Progenitor cell of endocrine pancreas (in vitro differentiated cells): ENCODE results near the gene PTMA. TPM values are rescaled to one million over a fixed set of nuclear protein-coding genes. Genes with fewer than 3 reads are reported as not detected.
A peak's percentile ranks its signal among the peaks of the same experiment; 100 is the strongest.

Source experiments
- DNase-seq: peaks from one replicate; pipeline ENCODE4 v3.0.0; 2021; ENCODE audit warnings: low spot score; ENCODE audit not compliant: unreplicated experiment
- H3K27ac Mint-ChIP-seq: 2 replicates; pipeline ENCODE4 v1.8.0; 2021; ENCODE audit warnings: mild to moderate bottlenecking, moderate library complexity, mixed read lengths
- H3K27me3 Mint-ChIP-seq: 2 replicates; pipeline ENCODE4 v1.8.0; 2021; ENCODE audit warnings: mixed read lengths
- H3K36me3 Mint-ChIP-seq: 2 replicates; pipeline ENCODE4 v1.8.0; 2022; ENCODE audit warnings: mixed read lengths; ENCODE audit not compliant: insufficient read depth
- H3K4me1 Mint-ChIP-seq: 2 replicates; pipeline ENCODE4 v1.8.0; 2021; ENCODE audit warnings: low read depth, mixed read lengths
- H3K4me3 Mint-ChIP-seq: 2 replicates; pipeline ENCODE4 v1.8.0; 2021; ENCODE audit warnings: low read depth, mild to moderate bottlenecking, moderate library complexity, mixed read lengths
- H3K9me3 Mint-ChIP-seq: 2 replicates; pipeline ENCODE4 v1.8.0; 2021; ENCODE audit warnings: low read depth, mixed read lengths
- total RNA-seq: library from RNA; stranded (reverse); gene quantifications from 2 replicates; pipeline ENCODE4 v1.2.1, GENCODE V29; 2021
- TF ChIP-seq, protein P1 (sequence below): fragments of 200-600 bp; sonication (generic); IDR thresholded peaks from one replicate; pipeline ENCODE4 v1.5.0; 2021; ENCODE audit warnings: antibody characterized with exemption, mild to moderate bottlenecking; ENCODE audit not compliant: unreplicated experiment

The PTMA gene
- total RNA-seq, 1 donor from 2014 or later = 1,116 TPM

GRCh38 chr2:231672617-231673347, 35.5 kb upstream of the PTMA start:
- Mint-ChIP-seq H3K4me1 (peaks cover 12% of the 10 kb centered on the region), H3K4me3 (no peak overlapping the region), H3K36me3 (no peaks in the 10 kb centered on the region), H3K27me3 (no peaks in the 10 kb centered on the region), H3K9me3 (no peaks in the 10 kb centered on the region), H3K27ac (no peak overlapping the region)
- TF ChIP-seq, protein P1, sequence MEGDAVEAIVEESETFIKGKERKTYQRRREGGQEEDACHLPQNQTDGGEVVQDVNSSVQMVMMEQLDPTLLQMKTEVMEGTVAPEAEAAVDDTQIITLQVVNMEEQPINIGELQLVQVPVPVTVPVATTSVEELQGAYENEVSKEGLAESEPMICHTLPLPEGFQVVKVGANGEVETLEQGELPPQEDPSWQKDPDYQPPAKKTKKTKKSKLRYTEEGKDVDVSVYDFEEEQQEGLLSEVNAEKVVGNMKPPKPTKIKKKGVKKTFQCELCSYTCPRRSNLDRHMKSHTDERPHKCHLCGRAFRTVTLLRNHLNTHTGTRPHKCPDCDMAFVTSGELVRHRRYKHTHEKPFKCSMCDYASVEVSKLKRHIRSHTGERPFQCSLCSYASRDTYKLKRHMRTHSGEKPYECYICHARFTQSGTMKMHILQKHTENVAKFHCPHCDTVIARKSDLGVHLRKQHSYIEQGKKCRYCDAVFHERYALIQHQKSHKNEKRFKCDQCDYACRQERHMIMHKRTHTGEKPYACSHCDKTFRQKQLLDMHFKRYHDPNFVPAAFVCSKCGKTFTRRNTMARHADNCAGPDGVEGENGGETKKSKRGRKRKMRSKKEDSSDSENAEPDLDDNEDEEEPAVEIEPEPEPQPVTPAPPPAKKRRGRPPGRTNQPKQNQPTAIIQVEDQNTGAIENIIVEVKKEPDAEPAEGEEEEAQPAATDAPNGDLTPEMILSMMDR = peak; percentile 30
- DNase-seq = no peak

DNA sequence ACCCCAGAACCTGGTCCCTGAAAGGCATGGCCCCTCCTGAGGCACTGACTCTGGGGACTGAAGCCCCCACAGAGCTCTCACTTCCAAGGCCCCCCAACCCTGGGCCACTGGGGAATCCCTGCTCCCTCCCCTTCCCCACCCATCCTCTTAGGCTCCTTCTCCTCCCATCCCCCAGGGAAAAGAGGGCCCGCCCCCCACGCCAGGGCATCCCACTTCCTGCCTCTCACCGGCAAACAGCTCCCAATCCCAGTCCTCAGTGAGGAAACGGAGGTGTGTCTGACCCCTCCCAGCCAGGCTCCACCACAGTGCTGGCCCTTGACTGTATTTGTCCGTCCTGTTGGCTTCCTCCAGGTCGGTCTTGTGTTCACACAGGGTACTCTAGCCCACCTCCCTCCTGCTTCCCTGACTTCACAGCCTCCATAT, 35.0 kb upstream of the PTMA start:
- DNase-seq = no peak
- Mint-ChIP-seq H3K4me3 (no peak overlapping the region), H3K9me3 (no peaks in the 10 kb centered on the region), H3K4me1 (peaks cover 12% of the 10 kb centered on the region), H3K27me3 (no peaks in the 10 kb centered on the region), H3K36me3 (no peaks in the 10 kb centered on the region), H3K27ac (no peak overlapping the region)
- TF ChIP-seq, protein P1 = no peak

DNA sequence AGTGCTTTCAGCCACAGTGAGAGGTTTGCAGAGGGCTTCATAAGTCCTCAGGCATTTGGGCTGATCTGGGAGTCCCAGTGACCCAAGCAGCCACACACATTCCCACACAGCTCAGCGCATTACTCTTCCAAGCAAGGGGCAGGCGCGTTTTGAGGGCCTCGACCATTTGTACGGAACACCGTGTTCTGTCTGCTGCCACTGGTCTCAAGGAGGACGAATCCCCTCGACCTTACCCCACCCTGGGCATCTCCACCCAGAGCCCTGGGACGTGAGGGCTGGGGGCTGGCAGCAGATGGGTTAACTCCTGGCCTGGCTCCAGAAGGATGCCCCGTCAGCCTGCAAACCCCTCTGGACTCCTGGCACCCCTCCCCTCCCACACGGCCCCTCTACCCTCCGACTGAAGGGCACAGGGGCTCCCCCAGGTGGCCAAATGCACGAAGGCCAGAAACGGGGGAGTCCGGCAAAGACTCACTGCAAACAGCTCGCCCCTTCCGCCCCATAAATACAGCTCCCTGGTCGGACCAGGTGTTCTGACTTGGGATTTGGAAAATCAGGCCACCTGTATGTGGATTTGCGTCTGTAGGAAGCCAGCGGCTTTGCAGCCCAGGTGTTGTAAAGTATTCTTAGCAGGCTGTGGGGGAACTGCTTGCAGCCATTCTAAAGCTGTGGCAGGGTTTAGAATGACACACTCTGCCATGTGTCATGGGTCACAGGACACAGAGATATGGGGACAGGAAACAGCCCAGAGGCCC, 33.6 kb upstream of the PTMA start:
- Mint-ChIP-seq H3K27ac (peak overlapping the region; percentile 56), H3K4me3 (no peak overlapping the region), H3K9me3 (no peaks in the 10 kb centered on the region), H3K4me1 (peaks cover 15% of the 10 kb centered on the region), H3K27me3 (no peaks in the 10 kb centered on the region), H3K36me3 (no peaks in the 10 kb centered on the region)
- TF ChIP-seq, protein P1 = peak; percentile 81
- peak; percentile 76 for DNase-seq

GRCh38 chr2:231676243-231676642, 32.1 kb upstream of the PTMA start:
- Mint-ChIP-seq H3K36me3 (no peaks in the 10 kb centered on the region), H3K4me3 (no peak overlapping the region), H3K27me3 (no peaks in the 10 kb centered on the region), H3K9me3 (no peaks in the 10 kb centered on the region), H3K27ac (no peak overlapping the region), H3K4me1 (peaks cover 17% of the 10 kb centered on the region)
- no peak for DNase-seq
- TF ChIP-seq, protein P1 = no peak

- no peaks in the 10 kb centered on the region for H3K9me3 Mint-ChIP-seq
- DNase-seq = peak; percentile 72
- H3K36me3 Mint-ChIP-seq = no peaks in the 10 kb centered on the region
- H3K4me3 Mint-ChIP-seq = no peak overlapping the region
- peak overlapping the region; percentile 72 for H3K27ac Mint-ChIP-seq
- H3K27me3 Mint-ChIP-seq = no peaks in the 10 kb centered on the region
- TF ChIP-seq, protein P1 = peak; percentile 93
- H3K4me1 Mint-ChIP-seq = peaks cover 22% of the 10 kb centered on the region
These were observed 30.7 kb upstream of the PTMA start for GRCh38 chr2:231677632-231678104.
